ENCODE results near the gene SLC22A23. TPM values are rescaled to one million over a fixed set of nuclear protein-coding genes. Genes with fewer than 3 reads are reported as not detected.

SLC22A23 gene
- total and polyA plus RNA-seq, 4 donors, result 4.9 to 45.4 (median 19.7) TPM

DNA sequence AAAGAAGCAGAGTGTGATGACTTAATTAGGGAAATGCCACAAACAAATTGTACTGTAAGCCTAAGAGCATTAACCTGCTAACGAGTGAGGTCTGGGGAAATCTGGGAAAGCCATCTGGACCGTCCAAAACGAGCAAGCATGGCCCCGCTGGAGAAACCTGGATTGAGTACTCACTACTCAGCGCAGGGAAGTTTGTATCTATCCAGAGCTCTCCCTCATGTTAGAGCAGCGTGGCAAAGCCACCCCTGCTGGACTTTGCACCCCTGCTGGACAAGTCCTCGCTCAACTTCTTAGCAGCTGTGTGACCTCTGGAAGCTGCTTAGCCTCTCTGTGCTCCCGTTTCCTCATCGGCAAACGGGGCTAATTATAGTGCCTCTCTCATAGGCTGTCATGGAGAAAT, 160.8 kb downstream of the SLC22A23 start:
- peaks cover 2 to 17% (median 10%) of the 10 kb centered on the region in 4 donors for H3K4me1 ChIP-seq (ENCODE audit: control insufficient read depth in 4 of 4, insufficient read depth in 4 of 4, low read length in 3 of 4)
- TF ChIP-seq FOXA1 (IDR thresholded peaks at IDR 0.05) (no peak), HNF4A (conservative IDR thresholded peaks at IDR 0.05) (peak; percentile 45 to 51)
- H3K9ac ChIP-seq (ENCODE audit: low read depth in 1 of 2, low read length in 2 of 2), result no peak overlapping the region
- no peak overlapping the region for H3K4me3 ChIP-seq (ENCODE audit: low read depth in 1 of 3, low read length in 3 of 3)
- WGBS, result 67% methylated on average over 10 of the region's 10 CpGs
- no peaks in the 10 kb centered on the region for H3K9me3 ChIP-seq (ENCODE audit: control insufficient read depth in 4 of 4, low read length in 3 of 4)
- no peak overlapping the region for H3K27ac ChIP-seq (ENCODE audit: low read depth in 1 of 2, low read length in 2 of 2)
- no peak for DNase-seq (ENCODE audit: low spot score)
- peaks cover 2 to 10% (median 5%) of the 10 kb centered on the region in 4 donors for H3K36me3 ChIP-seq (ENCODE audit: control insufficient read depth in 4 of 4, insufficient read depth in 3 of 4, low read depth in 1 of 4, low read length in 3 of 4)
- H3K27me3 ChIP-seq (ENCODE audit: control insufficient read depth in 4 of 4, insufficient read depth in 4 of 4, low read length in 3 of 4), result no peaks in the 10 kb centered on the region

DNA sequence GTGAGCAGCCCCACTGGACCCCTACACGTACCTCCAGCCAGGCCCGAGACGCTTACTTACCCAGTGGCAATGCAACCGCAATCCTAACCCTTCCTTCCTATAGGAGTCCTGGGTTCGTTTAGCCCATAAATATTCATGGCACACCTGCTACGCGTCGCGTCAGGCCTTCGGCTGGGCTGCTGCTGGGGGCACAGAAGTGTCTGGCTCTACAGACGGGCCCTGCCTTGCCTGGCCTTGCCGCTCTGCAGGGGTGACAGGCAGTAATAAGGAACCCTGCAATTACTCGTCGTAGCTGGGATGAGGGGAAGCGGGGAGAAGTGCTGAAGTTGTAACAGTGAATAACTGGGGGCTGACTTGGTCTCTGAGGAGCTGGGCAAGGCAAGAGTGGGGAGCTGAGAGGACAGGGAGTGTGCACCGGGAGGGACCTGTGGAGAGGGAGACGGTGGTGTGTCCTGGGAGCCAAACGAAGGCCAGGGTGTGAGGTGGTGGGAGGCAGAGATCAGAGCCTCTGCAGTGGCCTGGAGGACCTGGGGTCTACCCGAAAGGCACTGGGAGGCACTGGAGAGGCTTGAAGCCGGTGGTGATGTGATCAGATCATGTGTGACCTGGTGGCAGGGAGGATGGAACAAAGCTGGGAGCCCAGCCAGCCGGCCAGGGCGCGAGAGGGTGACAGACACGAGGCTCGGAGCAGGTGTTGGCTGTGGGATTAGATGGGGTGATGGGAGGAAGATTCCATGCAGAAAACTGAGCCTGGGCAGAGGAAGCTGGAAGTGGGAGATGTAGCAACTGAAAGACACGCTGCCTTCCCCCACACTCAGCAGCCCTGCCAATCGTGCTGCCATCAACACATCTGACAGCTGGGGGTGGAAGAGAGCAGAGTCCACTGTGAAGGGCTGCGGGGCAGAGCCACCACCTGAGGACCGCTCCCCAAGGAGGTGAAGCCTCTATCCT, 161.7 kb downstream of the SLC22A23 start:
- Histone ChIP-seq H3K27ac (ENCODE audit: low read depth in 1 of 2, low read length in 2 of 2) (no peak overlapping the region), H3K36me3 (ENCODE audit: control insufficient read depth in 4 of 4, insufficient read depth in 3 of 4, low read depth in 1 of 4, low read length in 3 of 4) (peaks cover 0 to 10% (median 6%) of the 10 kb centered on the region in 4 donors), H3K9ac (ENCODE audit: low read depth in 1 of 2, low read length in 2 of 2) (no peak overlapping the region), H3K4me1 (ENCODE audit: control insufficient read depth in 4 of 4, insufficient read depth in 4 of 4, low read length in 3 of 4) (peaks cover 2 to 17% (median 10%) of the 10 kb centered on the region in 4 donors), H3K4me3 (ENCODE audit: low read depth in 1 of 3, low read length in 3 of 3) (no peak overlapping the region), H3K9me3 (ENCODE audit: control insufficient read depth in 4 of 4, low read length in 3 of 4) (no peaks in the 10 kb centered on the region), H3K27me3 (ENCODE audit: control insufficient read depth in 4 of 4, insufficient read depth in 4 of 4, low read length in 3 of 4) (no peaks in the 10 kb centered on the region)
- WGBS, result 68% methylated on average over 29 of the region's 29 CpGs
- DNase-seq (ENCODE audit: low spot score), result no peak
- TF ChIP-seq, protein P1, sequence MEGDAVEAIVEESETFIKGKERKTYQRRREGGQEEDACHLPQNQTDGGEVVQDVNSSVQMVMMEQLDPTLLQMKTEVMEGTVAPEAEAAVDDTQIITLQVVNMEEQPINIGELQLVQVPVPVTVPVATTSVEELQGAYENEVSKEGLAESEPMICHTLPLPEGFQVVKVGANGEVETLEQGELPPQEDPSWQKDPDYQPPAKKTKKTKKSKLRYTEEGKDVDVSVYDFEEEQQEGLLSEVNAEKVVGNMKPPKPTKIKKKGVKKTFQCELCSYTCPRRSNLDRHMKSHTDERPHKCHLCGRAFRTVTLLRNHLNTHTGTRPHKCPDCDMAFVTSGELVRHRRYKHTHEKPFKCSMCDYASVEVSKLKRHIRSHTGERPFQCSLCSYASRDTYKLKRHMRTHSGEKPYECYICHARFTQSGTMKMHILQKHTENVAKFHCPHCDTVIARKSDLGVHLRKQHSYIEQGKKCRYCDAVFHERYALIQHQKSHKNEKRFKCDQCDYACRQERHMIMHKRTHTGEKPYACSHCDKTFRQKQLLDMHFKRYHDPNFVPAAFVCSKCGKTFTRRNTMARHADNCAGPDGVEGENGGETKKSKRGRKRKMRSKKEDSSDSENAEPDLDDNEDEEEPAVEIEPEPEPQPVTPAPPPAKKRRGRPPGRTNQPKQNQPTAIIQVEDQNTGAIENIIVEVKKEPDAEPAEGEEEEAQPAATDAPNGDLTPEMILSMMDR (IDR thresholded peaks at IDR 0.05; ENCODE audit: low read depth, low read length, missing input control), result peak; percentile 28
- TF ChIP-seq TAF1 (conservative IDR thresholded peaks at IDR 0.05), result no peak
- no peak for TF ChIP-seq SP1 (IDR thresholded peaks at IDR 0.05)
- peak; percentile 67 to 74 for TF ChIP-seq HNF4A (conservative IDR thresholded peaks at IDR 0.05)
- peak in 1 of 2 donors; percentile 38 for TF ChIP-seq RXRA (IDR thresholded peaks at IDR 0.05)
- peak; percentile 67 to 80 for TF ChIP-seq RAD21 (IDR thresholded peaks at IDR 0.05)
- TF ChIP-seq HNF4G (IDR thresholded peaks at IDR 0.05), result peak; percentile 48
- TF ChIP-seq MAX (IDR thresholded peaks at IDR 0.05), result no peak

DNA sequence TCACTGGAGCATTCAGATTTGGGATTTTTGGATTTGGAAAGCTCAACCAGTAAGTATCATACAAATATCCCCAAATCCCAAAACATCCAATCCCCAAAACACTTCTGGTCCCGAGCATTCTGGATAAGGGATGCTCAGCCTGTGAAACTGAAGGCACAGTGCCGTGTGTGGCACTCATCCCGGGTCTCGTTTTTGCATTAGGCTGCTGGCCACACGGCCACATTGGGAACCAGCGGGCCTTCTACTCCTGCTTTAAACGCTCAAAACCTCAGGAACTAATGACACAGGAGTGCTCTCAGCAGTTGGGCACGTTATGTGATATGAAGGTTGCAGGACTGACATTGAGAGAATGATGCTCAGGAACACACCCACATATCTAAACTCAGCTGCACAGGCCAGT, 162.5 kb downstream of the SLC22A23 start:
- Histone ChIP-seq H3K9ac (ENCODE audit: low read depth in 1 of 2, low read length in 2 of 2) (no peak overlapping the region), H3K27me3 (ENCODE audit: control insufficient read depth in 4 of 4, insufficient read depth in 4 of 4, low read length in 3 of 4) (no peaks in the 10 kb centered on the region), H3K27ac (ENCODE audit: low read depth in 1 of 2, low read length in 2 of 2) (no peak overlapping the region), H3K4me3 (ENCODE audit: low read depth in 1 of 3, low read length in 3 of 3) (no peak overlapping the region), H3K9me3 (ENCODE audit: control insufficient read depth in 4 of 4, low read length in 3 of 4) (no peaks in the 10 kb centered on the region), H3K36me3 (ENCODE audit: control insufficient read depth in 4 of 4, insufficient read depth in 3 of 4, low read depth in 1 of 4, low read length in 3 of 4) (peaks cover 0 to 16% (median 10%) of the 10 kb centered on the region in 4 donors), H3K4me1 (ENCODE audit: control insufficient read depth in 4 of 4, insufficient read depth in 4 of 4, low read length in 3 of 4) (peaks cover 2 to 17% (median 10%) of the 10 kb centered on the region in 4 donors)
- 92% methylated on average over 8 of the region's 8 CpGs for WGBS
- no peak for TF ChIP-seq JUND (IDR thresholded peaks at IDR 0.05)
- no peak for TF ChIP-seq SP1 (IDR thresholded peaks at IDR 0.05)
- TF ChIP-seq, protein P1 (IDR thresholded peaks at IDR 0.05; ENCODE audit: low read depth, low read length, missing input control), result no peak
- no peak for DNase-seq (ENCODE audit: low spot score)
